ENCODE measurements around the gene LRRK2.
"Not testable (repeated sequence)": the region's sequence is repeated elsewhere in the genome, so short reads cannot be mapped to it uniquely, and the experiment has no call there.

Gene LRRK2

DNA sequence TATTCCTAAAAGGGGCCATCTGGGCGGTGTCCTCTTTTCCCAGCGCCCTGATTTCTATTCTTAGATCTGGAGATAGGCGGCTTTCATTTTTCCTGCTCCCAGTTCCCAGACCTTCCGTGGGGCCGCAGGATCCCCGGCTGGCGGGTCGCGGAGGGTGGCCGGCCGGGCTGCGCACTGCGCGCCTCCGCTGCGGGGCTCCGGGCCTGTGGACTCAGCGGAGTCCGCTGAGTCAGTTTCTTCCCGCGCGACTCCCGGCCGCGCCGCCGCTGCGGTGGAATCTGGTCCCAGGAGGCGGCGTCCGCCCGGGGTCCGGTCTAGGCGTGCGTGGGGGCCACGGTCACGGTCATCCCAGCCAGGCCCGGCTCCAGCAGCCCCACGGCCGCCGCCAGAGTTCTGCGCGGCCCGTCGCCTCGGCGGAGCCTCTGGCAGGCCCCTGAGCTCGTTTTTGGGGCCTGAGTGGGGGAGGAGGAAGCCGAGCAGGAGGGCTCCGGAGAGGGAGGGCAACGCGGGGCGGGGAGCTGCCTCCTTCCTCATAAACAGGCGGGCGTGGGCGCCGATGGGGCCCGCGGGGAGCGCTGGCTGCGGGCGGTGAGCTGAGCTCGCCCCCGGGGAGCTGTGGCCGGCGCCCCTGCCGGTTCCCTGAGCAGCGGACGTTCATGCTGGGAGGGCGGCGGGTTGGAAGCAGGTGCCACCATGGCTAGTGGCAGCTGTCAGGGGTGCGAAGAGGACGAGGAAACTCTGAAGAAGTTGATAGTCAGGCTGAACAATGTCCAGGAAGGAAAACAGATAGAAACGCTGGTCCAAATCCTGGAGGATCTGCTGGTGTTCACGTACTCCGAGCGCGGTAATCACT lies at the start of gene LRRK2:
Gene LRRK2 (plus strand): TSS at position 559 of the 853 bp plus-strand sequence. CDS start 135 bp downstream, at position 694.
- peak in 49 of 56 donors; percentile 9 to 82 (median 51) for DNase-seq

DNA sequence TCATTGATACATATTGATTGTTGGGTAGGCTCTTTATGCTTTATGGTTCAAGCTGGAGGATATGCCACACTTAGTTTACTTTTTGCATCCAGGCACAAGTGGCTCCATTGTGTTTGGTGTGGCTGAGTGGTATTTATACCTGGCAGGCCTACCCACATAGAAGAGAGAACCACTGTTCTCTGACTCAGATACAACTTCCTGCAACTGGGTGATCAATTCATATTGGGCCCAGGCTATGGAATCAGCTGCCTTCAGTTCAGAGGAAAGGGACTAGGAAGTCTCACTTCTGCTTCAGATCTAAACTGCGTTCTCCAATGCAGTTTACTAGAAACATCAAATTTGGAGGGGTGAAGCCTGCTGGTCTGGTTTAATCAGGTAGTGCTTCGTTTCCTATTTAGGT lies 49.8 kb upstream of the LRRK2 start:
- DNase-seq = no peak

DNA sequence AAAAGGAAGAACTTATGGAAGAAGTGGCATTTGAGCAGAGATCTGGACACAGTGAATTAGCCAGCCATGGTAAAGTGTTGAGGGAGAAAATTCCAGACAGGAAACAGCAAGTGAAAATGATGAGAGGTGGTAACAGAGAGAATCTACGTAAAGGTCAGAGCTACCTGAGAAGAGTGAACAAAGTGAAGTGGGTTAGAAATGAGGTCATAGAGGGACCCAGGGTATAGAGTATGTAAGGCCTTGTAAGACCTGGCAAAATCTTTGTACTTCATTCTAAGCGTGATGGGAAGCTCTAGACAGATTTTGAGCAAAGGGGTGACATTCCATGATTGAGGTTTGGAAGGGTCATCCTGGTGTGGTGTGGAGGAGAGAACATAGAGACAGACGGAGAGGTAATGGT lies 49.3 kb upstream of the LRRK2 start:
- DNase-seq = no peak

DNA sequence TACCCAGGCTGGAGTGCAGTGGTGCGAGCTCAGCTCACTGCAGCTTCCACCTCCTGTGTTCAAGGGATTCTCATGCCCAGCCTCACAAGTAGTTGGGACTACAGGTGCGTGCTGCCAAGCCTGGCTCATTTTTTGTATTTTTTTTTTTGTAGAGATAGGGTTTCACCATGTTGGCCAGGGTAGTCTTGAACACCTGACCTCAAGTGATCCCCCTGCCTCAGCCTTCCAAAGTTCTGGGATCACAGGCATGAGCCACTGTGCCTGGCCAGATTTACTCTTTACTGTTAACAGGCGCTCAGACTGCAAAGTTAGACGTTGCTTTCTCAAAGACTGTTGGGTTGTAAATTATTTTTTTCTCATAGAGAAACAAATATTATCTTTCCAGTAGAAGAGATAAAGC lies 46.1 kb upstream of the LRRK2 start:
- DNase-seq = no peak

DNA sequence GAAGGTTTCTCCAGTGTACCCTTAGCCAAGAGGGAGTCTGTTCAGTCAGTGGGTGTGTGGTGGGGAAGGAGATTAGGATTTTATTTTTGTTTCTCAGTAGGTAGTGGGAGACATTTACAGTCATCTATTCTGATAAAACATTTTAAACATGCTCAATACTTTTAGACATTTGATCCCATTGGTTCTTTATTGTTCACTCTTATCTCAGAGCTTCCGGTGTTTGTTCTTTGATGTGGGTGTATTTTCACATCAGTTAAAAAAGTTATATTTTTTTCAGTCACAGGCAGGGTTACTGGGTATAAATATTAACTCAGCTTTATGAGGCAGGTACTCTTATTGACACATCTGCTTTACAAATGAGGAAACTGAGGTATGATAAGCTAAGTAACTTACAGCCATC lies 43.3 kb upstream of the LRRK2 start:
- DNase-seq = no peak

DNA sequence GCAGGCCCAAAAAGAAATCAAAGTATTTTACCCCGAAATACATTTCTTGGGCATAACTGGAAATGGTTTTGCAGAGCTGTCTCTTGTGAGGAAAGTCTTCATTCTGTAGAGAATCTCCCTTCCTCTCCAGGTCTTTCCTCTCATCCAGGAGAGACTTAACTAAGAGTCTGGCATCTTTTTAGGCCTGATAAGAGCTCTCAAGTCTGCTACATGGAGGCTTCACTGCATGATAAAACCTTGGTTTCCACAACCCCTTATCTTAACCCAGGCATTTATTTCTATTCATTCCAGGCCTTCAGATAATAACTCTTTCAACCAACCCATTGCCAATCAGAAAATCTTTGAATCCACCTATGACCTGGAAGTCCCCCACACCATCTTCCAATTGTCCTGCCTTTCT lies 41.1 kb upstream of the LRRK2 start:
- DNase-seq = no peak

DNA sequence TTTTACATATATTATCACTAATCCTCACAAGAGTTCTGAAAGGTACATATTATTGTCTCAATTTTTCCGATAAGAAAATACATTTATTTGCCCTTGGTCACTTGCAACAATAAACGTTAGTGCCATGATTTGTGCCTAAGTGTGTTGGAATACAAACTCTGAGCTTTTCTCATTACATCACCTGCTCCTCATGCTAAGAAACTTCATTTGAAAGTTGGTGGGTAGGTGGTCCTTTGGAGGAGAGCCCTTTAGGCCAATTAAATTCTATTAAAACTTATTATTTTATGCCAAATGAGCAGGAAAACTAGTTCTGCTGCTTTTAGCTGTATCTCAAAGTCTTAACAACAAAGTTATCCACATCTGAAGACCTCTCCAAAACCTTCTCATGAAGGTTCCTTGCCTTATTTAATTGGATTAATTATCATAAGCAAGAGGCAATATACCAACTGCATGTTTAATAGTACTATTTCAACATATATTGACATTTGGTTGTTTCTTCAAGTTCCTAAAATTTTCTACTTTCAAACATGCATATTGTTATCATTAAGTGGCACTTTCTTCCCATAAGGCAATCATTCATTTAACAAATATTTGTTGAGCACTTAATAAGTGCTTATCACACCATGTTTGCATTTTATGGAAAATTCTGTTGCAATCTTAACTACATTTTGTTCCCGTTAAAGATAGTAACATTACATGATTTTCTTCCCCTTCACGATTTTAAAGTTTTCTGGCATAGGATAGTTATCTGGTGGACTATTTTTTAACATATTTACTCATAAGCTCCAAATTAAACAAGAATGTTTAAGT lies 40.1 kb upstream of the LRRK2 start:
- no peak for DNase-seq

DNA sequence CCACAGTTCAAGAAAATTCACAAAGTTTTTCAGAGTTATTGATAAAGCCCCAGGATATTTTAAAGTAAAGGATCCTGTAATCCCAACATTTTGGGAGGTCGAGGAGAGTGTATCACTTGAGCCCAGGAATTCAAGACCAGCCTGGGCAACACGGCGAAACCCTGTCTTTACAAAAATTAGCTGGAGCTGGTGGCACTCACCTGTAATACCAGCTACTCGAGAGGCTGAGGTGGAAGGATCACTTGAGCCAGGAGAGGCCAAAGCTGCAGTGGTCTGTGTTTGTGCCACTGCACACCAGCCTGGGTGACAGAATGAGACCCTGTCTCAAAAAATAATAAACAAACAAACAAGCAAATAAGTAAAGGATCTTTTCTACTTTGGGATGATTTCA lies 39.5 kb upstream of the LRRK2 start:
- DNase-seq = no peak

DNA sequence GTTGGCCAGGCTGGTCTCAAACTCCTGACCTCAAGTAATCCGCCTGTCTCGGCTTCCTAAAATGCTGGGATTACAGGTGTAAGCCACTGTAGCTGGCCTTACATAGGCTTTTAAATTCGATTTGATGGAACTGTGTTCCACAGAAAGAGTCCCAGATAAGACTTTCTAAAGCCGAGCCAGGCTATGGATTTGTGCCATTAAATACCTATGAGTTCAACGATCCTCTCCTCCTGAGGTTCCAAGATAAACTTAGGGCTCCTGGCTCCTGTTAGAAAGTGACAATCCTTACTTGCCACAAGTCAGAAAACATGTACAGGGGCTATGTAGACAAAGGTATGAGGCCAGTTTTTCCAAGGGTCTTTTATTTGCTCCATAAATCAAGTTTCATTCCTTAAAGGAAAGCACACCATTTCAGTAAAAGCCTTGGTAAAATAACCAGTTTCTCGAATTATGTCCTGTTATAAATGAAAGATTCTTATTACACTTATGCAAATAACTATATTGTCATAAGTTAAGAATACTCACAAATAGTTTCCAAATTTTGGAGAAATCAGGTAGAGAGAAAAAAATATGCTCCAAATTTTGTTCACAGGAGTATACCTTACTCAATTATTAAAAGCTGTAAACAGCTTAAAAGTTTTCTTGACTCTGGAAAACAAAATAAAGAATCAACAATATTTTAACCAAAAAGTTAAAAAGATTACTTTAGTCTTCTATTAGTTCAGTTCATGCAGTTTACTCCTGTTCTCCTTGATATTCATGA lies 36.1 kb upstream of the LRRK2 start:
- DNase-seq = no peak

DNA sequence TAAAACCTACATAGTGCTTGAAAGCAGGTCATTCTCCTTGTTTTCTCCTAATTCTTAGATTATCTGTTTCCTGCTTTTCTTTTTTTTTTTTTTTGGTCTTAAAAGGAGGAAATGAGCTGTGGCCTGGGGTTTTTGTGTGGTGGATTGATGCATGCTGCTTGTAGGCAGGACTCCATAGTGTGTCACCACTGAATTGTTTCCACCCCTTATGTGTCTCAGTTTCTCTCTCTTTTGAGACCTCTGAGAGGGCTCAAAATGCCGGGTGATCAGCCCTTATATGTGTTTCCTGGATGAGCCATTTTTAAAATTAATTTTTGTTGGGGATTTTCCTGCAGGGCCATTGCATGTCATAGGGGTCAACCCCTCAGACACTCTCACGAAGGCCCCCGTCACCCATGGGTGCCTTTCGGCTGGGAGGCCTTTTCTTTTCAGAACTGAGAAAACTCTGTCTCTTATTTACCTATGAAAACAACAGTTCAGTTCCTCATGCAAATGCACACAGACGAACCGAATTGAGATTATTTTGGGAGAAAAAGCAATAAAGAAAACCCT lies 32.0 kb upstream of the LRRK2 start:
- no peak for DNase-seq

DNA sequence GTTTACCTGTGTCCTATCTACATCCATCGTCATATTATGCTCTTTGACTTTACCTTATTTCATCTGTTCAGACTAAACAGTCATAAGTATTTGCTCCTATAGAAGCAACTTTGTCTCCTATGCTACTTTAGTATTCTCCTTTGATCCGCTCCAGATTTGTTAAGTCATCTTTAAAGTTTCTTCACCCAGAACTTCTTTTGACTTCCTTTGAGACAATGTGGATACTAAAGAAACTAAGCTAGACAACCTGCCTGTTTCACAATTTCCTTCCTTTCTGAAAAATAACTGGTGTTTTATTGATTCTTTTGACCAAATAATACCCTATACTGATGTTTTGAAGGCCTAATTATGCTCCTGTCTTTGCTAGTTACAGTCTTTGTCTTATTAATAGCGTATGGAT lies 30.0 kb upstream of the LRRK2 start:
- no peak for DNase-seq

DNA sequence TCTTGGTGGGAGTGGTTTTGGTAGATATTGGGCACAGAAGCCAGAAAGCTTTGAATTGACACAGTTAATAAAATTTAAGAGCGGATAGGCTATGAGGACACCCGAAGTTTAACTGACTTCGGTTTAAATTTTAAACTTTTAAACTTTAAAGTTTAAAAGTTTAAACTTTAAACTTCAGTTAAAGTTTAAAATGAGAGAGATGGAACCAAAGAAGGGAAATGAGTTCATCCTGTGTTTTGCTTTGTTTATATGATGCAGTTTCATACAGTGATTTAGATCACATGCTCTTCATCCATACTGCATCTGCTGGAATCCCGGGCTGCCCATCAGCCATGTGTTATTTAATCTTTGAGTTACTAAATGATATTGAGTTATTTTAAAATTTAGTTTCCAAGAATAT lies 27.2 kb upstream of the LRRK2 start:
- no peak for DNase-seq

DNA sequence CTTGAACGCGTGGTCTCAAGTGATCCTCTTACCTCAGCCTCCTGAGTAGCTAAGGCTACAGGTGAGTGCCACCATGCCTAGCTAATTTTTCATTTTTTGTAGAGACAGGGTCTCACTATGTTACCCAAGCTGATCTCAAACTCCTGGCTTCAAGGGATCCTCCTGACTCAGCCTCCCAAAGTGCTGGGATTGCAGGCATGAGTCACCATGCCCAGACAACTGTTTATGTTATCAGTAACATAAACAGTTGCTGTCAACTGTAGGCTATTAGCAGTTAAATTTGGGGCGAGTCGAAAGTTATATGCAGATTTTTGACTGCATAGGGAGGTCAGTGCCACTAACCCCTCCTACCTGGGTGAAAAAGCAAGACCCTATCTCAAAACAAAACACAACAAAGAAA lies 26.2 kb upstream of the LRRK2 start:
- no peak for DNase-seq

DNA sequence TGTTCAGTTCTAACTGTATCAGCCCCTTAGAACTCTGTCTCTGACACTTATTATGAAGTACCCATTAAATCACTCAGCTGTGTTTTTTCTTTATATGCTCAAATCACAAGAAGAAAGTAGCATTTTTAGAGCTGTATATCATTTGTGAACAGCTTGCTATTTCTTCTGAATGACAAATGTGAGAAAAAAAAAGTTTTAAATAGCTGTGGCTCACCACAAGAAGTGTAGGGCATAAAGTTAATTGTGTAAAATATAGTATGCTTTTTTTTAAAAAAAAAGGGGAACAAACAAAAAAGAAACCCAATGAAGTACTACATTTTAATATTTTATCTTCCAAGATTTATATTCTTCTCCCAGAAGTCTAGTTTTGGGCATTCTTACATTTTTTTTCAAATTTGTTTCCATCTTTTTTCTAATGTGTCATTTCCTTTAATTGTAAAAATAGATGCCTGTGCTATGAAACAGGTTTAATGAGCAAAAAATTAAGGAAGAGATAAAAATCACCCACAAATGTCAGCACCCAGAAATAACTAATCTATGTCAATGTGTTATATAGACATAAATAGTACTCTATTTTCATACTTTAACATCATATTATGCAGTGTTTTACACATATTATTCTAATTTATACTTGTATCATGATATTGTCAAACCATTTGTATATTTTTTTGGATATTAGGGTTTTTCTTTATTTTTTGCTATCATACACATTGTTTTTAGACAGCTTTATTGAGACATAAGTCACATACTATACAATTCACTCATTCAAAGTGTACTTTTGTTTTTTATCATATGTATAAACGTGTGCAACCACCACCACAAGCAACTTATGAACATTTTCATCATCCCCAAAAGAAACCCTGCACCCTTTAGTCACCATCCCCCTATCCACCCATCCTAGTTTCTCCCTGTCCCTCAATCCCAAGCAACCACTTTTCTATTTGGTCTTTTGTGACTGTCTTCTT lies 22.4 kb upstream of the LRRK2 start:
- no peak for DNase-seq

DNA sequence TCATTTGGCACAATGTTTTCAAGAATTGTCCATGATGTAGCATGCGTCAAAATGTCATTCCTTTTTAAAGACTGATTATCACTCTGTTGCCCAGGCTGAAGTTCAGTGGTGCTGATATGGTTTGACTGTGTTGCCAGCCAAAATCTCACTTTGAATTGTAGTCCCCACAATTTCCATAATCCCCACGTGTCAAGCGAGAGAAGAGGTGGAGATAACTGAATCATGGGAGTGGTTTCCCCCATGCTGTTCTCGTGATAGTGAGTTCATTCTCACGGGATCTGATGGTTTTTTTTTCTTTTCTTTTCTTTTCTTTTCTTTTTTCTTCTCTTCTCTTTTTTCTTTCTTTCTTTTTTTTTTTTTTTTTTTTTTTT lies 21.8 kb upstream of the LRRK2 start:
- no peak for DNase-seq

DNA sequence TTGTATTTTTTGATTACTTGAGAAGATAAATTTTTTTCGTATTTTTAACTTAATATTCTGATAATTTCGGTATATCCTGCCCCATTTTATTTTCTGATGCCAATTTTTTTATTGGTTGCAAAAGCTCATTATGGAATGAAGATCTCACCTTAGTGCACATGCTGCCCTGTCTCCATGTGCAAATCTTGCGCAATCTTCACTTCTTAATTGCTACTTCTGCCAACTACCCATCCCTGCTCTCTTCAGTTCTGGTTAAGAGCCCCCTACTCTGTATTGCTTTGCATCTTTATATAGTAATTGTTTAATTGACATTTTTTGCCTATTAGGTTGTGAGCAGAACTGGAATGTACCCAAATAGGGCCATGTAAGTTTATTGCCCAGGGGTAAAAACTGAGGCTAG lies 20.5 kb upstream of the LRRK2 start:
- DNase-seq = no peak

DNA sequence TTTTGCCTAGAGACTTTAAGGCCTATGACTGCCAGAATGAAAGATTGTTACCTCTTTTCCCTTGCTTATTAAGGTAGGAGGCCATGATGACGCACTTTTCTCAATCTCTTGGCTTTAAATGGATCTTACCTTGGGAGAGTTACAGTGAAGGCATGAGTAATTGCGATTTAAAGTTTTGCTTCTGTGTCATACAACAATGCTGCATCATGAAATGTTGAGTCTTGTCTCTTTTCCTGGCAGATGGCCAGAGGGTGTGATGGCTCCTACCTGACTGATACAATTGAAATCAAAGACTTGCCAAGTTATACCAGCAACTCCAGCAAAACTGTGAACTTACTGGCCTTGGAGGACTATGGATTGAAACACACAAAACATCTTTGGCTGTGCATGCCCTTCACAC lies 17.2 kb upstream of the LRRK2 start:
- no peak for DNase-seq

DNA sequence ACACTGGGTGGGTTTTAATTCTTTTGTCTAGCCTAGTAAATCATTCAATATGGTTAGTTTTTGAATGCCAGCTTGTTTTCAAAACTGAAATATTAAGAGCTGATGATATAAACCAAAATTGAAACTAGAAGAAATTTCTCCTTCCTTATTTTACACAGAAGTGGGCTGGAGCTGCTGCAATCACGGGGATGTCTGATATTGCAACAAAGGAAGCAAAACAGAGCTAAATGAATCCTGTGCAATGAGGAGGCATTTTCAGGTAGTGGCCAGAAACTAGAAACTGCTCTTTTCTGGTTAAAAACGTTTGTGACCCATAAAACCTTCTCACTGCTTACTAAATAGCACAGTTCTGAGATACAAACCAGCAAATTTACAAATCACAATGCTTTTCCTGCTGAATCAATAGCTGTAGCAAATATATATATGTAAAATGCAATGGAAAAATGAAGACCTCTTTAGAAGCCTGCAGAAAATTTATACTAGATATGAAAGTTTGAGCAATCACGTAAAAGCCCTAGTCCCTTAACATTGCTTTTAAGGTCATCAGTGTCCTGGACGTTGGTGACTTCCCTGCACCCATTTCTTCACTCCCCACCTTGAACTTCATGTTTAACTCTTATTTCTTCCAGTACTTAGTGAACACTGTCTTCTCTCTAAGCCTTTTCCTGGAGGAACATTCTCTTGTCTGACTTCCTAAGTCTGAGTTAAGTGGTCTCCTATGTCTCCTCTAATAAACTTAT lies 15.9 kb upstream of the LRRK2 start:
- peak in 6 of 56 donors; percentile 1 to 39 (median 10) for DNase-seq

DNA sequence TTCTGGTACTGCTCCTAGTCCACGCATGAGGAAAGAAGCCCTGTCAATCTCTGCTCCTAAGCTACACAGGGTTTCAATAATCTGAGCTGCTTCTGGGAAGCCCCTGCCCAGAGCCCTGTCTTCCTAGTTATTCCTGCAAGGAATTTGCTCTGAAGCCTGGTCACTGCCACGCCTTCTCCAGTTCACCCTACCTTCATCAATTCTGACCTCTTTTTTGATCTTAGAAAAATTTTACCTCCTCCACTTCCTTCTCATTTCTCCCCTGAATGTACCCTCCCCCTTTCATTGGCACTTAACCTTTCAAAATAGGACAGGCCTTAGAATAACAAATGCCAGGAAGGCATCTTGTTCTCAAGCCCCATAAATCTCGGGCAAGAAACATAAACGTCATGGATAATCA lies 14.9 kb upstream of the LRRK2 start:
- no peak for DNase-seq

DNA sequence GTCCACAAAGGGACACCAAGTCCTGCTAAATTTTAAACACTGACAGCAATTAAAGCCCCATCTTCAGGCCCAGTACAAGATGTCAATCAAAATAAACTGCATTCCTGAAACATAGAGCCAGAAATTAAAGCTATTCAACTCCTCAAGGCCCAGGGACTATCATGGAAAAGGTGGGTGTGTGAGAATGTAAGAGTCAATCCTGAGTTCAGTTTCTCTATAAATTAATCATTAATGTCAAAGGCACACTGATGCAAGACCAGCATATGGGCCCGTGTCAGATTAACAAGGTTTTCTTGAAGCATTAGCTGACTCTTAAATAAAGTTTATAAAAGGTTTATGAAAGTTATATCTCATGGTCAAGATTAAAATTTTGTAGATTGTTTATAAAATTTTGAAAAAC lies 13.6 kb upstream of the LRRK2 start:
- DNase-seq = not testable (repeated sequence)
